GM21447 (cell line): ENCODE results near the gene MSH3.

ENCODE experiments used
- ATAC-seq: cut with Tn5 transposase; IDR thresholded peaks from one replicate; pipeline ENCODE4 v1.9.1; 2021; ENCODE audit not compliant: unreplicated experiment

The MSH3 gene

GRCh38 chr5:80654391-80655230 lies at the start of gene MSH3, which contains the start of gene DHFR:
Gene MSH3, plus strand, starts transcription at chr5:80654652. Its CDS starts 76 bp downstream, at chr5:80654728.
Gene DHFR, minus strand, starts transcription at chr5:80654983. Its CDS starts 494 bp downstream, at chr5:80654489.
- ATAC-seq = peak; percentile 56

GRCh38 chr5:80607343-80607742 lies 47.1 kb upstream of the MSH3 start:
- no peak for ATAC-seq

GRCh38 chr5:80607832-80608231 lies 46.6 kb upstream of the MSH3 start:
- peak; percentile 90 for ATAC-seq

GRCh38 chr5:80608731-80609130 lies 45.7 kb upstream of the MSH3 start:
- ATAC-seq = no peak

GRCh38 chr5:80609692-80610091 lies 44.8 kb upstream of the MSH3 start:
- ATAC-seq = no peak

- ATAC-seq = no peak
Observed at GRCh38 chr5:80615266-80615914, 39.1 kb upstream of the MSH3 start.

- no peak for ATAC-seq
Observed at GRCh38 chr5:80618438-80618837, 36.0 kb upstream of the MSH3 start.

- ATAC-seq = no peak
Observed at GRCh38 chr5:80619086-80619485, 35.4 kb upstream of the MSH3 start.

GRCh38 chr5:80620211-80620610 lies 34.2 kb upstream of the MSH3 start:
- ATAC-seq = no peak

- ATAC-seq = no peak
Observed at GRCh38 chr5:80622756-80623155, 31.7 kb upstream of the MSH3 start.

GRCh38 chr5:80623999-80624398 lies 30.5 kb upstream of the MSH3 start:
- no peak for ATAC-seq

GRCh38 chr5:80625230-80625629 lies 29.2 kb upstream of the MSH3 start:
- no peak for ATAC-seq

GRCh38 chr5:80629281-80629680 lies 25.2 kb upstream of the MSH3 start:
- no peak for ATAC-seq

- ATAC-seq = no peak
Observed at GRCh38 chr5:80631278-80632259, 22.9 kb upstream of the MSH3 start.

GRCh38 chr5:80632700-80633099 lies 21.8 kb upstream of the MSH3 start:
- ATAC-seq = no peak

- no peak for ATAC-seq
Observed at GRCh38 chr5:80634193-80634592, 20.3 kb upstream of the MSH3 start.

- ATAC-seq = no peak
Observed at GRCh38 chr5:80641353-80641752, 13.1 kb upstream of the MSH3 start.

GRCh38 chr5:80644900-80645299 lies 9.6 kb upstream of the MSH3 start:
- no peak for ATAC-seq

- no peak for ATAC-seq
Observed at GRCh38 chr5:80646926-80647325, 7.5 kb upstream of the MSH3 start.

- ATAC-seq = no peak
Observed at GRCh38 chr5:80653502-80653901, 950 bp upstream of the MSH3 start.

GRCh38 chr5:80654054-80654390 lies 430 bp upstream of the MSH3 start:
- no peak for ATAC-seq
